Measurements from ENCODE around the gene CAPN15.

Gene CAPN15

DNA sequence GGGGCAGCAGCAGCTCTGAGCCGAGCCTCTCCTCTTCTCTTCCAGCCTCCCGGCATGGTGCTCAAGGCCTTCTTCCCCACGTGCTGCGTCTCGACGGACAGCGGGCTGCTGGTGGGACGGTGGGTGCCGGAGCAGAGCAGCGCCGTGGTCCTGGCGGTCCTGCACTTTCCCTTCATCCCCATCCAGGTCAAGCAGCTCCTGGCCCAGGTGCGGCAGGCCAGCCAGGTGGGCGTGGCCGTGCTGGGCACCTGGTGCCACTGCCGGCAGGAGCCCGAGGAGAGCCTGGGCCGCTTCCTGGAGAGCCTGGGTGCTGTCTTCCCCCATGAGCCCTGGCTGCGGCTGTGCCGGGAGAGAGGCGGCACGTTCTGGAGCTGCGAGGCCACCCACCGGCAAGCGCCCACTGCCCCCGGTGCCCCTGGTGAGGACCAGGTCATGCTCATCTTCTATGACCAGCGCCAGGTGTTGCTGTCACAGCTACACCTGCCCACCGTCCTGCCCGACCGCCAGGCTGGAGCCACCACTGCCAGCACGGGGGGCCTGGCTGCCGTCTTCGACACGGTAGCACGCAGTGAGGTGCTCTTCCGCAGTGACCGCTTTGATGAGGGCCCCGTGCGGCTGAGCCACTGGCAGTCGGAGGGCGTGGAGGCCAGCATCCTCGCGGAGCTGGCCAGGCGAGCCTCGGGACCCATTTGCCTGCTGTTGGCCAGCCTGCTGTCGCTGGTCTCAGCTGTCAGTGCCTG lies 46.7 kb downstream of the CAPN15 start:
- H3K4me3 ChIP-seq (ENCODE audit: low read length), result no peak overlapping the region
- TF ChIP-seq, protein P1, sequence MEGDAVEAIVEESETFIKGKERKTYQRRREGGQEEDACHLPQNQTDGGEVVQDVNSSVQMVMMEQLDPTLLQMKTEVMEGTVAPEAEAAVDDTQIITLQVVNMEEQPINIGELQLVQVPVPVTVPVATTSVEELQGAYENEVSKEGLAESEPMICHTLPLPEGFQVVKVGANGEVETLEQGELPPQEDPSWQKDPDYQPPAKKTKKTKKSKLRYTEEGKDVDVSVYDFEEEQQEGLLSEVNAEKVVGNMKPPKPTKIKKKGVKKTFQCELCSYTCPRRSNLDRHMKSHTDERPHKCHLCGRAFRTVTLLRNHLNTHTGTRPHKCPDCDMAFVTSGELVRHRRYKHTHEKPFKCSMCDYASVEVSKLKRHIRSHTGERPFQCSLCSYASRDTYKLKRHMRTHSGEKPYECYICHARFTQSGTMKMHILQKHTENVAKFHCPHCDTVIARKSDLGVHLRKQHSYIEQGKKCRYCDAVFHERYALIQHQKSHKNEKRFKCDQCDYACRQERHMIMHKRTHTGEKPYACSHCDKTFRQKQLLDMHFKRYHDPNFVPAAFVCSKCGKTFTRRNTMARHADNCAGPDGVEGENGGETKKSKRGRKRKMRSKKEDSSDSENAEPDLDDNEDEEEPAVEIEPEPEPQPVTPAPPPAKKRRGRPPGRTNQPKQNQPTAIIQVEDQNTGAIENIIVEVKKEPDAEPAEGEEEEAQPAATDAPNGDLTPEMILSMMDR (conservative IDR thresholded peaks at IDR 0.05; ENCODE audit: low read length), result no peak
- no peak for DNase-seq (ENCODE audit: low read depth)

DNA sequence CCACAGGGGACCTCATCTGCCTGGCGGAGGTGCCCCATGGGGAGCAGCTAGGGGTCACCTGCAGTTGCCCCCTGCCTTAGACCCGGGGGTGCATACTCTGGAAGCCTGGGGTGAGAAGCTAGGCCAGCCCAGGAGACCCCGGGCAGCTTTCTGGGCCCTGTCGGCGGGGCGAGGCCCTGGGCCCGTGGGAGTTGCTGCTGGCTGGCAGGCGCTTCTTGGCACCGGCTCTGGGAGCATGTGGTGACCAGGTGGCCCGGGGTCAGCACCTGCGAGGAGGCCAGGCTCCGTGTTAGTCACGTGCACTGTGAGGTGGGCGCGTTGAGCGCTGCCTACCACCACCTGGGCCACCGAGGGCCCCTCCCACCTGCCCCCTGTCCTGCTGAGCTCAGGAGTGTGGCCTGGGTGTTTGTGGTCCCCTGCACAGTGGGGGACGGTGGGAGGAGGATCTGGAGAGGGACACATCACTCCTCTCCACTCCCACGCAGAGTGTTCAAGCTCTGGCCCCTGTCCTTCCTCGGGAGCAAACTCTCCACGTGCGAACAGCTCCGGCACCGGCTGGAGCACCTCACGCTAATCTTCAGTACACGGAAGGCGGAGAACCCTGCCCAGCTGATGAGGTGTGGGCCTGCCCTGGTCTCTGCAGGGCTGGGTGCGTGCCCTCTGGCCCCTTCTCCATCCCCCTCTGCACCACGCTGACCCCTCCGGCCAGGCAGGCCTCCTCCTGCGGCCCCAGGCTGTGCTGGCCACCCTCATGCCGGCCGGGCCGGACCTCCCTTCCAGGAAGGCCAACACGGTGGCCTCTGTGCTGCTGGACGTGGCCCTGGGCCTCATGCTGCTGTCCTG lies 48.1 kb downstream of the CAPN15 start:
- H3K4me3 ChIP-seq (ENCODE audit: low read length), result no peak overlapping the region
- DNase-seq (ENCODE audit: low read depth), result no peak
- TF ChIP-seq, protein P1 (conservative IDR thresholded peaks at IDR 0.05; ENCODE audit: low read length), result no peak

DNA sequence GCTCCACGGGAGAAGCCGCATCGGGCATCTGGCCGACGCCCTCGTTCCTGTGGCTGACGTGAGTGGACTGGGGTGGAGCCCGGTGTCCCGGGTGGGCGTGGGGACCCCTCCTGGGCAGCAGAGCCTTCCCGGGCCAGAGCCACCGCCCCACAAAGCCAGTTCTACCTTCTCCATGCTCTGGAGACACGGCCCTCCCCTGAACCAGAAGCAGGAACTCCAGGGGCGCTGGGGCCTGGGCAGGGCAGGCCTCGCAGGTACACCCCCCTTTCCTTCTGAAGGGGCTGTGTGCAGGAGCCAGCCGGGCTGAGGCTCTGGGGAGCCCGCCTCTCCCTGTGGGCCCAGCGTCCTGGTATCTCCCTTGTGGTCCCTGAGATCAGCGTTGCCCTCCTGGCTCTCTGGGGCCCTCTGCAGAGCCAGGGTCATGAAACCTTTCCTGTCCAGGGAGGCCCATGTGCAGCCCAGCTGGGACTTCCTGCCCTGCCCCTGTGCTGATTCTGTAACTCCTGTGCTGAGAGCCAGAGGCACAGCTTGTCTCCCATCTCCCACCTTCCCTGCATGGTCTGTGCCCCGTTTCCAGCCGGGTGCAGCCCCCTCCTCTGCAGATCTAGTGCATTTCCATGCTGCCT lies 48.8 kb downstream of the CAPN15 start:
- DNase-seq (ENCODE audit: low read depth), result no peak

DNA sequence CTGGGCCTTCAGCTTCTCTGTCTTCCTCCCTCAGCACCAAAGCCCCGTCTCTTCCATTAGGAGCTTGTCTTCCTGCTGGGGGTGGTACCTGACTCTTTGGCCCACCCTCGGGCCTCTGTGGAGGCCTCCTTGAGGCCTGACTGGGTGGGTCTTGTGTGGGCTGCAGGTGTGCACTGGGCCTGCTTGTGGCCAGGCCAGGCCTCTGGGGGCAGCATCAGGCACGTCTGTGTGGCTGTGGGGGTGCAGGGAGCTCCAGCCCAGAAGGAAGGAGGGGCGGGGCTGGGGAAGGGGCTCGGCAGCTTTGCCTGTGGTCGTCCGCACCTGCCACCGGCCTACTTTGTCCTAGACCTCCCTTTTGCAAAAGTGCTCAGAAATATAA lies 49.3 kb downstream of the CAPN15 start:
- DNase-seq (ENCODE audit: low read depth), result no peak
- TF ChIP-seq, protein P1 (conservative IDR thresholded peaks at IDR 0.05; ENCODE audit: low read length), result no peak
- H3K4me3 ChIP-seq (ENCODE audit: low read length), result no peak overlapping the region

More for the DNA sequence above, 48.8 kb downstream of the CAPN15 start:
- H3K4me3 ChIP-seq (ENCODE audit: low read length), result no peak overlapping the region
- TF ChIP-seq, protein P1 (conservative IDR thresholded peaks at IDR 0.05; ENCODE audit: low read length), result no peak

DNA sequence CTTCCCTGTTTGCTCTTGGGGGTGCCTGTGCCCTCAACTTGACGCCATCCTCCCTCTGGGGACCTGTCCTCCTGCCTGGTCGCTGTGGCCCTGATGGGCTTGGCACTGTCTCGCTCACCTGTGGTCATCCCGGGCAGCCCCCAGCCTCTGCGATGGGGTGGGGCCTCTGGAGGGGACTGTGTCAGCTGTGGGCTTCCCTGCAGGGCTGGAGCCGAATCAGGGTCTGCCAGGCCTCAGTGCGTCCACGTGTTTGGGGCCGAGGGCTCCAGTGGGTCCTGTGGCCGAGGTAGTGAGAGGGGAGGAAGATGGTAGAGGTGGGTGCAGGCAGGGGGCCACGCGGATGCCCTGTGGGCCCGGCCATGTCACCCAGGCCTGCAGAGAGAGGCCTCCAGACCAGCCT lies 50.3 kb downstream of the CAPN15 start:
- no peak for DNase-seq (ENCODE audit: low read depth)
- TF ChIP-seq, protein P1 (conservative IDR thresholded peaks at IDR 0.05; ENCODE audit: low read length), result no peak
- H3K4me3 ChIP-seq (ENCODE audit: low read length), result no peak overlapping the region

DNA sequence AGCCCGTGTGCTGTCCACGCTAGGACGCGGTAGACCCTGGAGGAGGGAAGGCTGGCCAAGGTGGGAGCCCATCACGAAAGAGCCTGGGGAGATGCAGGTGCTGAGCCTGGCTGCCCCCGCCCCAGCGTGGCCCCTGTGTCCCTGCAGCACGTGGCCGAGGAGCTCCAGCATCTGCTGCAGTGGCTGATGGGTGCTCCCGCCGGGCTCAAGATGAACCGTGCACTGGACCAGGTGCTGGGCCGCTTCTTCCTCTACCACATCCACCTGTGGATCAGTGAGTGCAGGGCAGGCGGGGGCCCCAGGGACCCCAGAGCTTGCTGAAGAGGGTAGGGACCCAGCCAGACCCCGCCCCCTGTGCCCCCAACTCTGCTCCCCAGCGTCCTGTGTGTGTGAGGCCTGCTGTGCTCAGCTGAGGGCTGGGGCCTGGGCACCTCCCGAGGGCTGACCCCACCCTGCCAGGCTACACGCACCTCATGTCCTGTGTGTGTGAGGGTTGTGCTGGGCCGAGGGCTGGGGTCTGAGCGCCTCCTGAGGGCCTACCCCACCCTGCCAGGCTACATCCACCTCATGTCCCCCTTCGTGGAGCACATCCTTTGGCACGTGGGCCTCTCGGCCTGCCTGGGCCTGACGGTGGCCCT lies 50.8 kb downstream of the CAPN15 start:
- H3K4me3 ChIP-seq (ENCODE audit: low read length), result no peak overlapping the region
- TF ChIP-seq, protein P1 (conservative IDR thresholded peaks at IDR 0.05; ENCODE audit: low read length), result no peak
- DNase-seq (ENCODE audit: low read depth), result no peak
